GM12892 (cell line): ENCODE data around the gene PRUNE2.

Experiments used
- POLR2A ChIP-seq: IDR thresholded peaks from 2 replicates; pipeline ENCODE4 v1.6.1; 2011; ENCODE audit warnings: low read depth, low read length, control low read depth
- POLR2AphosphoS5 ChIP-seq: IDR thresholded peaks from 2 replicates; pipeline ENCODE4 v1.6.1; 2011; ENCODE audit warnings: low read depth, low read length, control low read depth

- TF ChIP-seq POLR2A (no peak), POLR2AphosphoS5 (no peak)
Observed at GRCh38 chr9:76603448-76603895, 302.4 kb downstream of the PRUNE2 start.
